GM20431 (cell line): ENCODE results near the gene SCAF1.
"Not testable (repeated sequence)": the region's sequence is repeated elsewhere in the genome, so short reads cannot be mapped to it uniquely, and the experiment has no call there.

Experiments
- in situ Hi-C: fragments of 300-500 bp; cut with MseI, MboI; formaldehyde crosslinking; loops from one replicate; pipeline ENCODE4 v1.15.0; 2020; ENCODE audit warnings: low sequenced_read_pairs; ENCODE audit not compliant: unreplicated experiment

SCAF1 gene

GRCh38 chr19:49615861-49616260, 26.1 kb upstream of the SCAF1 start:
- in situ Hi-C loops: no loop called here

DNA sequence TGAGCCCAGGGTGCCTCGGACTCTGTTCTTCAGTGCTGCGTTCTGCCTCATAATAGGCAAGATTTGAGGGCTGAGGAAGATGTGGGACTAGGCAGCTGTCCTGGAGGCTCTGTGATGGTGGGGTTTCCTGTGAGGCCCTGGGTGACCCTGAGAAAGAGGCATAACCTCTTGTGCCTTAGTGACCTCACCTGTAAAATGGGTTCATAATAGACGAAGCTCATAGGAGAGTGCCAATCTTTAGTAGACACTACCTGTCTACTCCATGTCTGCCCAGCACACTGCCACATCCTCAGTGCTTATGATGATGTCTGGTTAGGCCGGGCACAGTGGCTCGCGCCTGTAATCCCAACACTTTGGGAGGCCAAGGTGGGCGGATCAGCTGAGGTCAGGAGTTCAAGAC, 25.5 kb upstream of the SCAF1 start:
- in situ Hi-C loops: no loop called here

- in situ Hi-C loops: no loop called here
These were observed 25.1 kb upstream of the SCAF1 start for GRCh38 chr19:49616945-49617344.

DNA sequence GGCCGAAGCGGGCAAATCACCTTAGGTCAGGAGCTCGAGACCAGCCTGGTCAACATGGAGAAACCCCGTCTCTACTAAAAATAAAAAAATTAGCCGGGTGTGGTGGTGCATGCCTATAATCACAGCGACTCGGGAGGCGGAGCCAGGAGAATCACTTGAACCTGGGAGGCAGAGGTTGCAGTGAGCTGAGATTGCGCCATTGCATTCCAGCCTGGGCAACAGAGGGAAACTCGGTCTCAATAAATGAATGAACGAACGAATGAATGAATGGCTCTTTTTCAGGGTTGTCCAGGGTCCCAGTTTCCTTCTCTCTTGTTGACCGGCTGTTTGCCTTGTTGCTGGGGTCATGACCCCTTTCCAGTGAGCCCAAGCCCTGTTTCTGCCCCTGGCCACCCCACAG, 24.1 kb upstream of the SCAF1 start:
- in situ Hi-C loops: not testable (repeated sequence)

DNA sequence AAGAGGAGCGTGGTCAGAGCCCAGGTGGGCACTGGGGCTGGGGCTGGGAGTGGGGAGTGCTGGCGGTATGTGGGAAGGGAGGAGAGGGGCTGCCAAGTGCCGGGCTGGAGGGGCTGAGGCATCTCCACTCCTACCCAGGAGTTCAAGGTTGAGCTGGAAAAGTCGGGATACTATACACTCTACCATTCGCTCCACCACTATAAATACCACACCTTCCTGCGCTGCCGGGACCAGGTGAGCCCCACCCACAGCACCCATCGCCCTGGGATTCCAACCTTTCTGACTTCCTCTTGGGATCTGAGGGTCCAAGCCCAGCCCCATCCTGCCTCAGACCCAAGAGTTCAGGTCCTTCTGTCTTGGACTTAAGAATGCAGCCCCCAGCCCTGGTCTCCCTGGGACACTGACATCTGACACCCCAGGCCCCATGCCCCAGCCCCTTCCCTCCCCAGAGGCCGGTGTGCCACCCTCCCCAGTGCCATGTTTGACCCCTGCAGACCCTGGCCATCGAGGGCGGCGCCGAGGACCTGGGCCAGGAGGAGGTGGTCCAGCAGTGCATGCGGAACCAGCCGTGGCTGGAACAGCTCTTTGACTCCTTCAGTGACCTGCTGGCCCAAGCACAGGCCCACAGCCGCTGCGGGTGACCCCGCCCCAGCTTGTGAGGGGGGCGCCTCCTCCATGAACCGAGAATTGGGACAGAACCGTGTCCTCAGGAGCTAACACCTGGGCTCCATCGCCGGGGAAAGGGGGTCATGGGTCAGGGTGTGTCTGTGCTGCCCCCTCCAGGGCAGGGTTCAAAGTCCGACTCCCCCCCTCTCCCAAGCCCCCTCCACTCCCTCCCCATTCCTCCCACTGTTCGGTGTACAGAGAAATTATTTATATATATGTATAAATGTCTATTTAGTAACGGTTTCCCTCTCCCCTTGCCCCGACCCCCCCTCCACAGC, 16.8 kb upstream of the SCAF1 start:
- in situ Hi-C loops: no loop called here

DNA sequence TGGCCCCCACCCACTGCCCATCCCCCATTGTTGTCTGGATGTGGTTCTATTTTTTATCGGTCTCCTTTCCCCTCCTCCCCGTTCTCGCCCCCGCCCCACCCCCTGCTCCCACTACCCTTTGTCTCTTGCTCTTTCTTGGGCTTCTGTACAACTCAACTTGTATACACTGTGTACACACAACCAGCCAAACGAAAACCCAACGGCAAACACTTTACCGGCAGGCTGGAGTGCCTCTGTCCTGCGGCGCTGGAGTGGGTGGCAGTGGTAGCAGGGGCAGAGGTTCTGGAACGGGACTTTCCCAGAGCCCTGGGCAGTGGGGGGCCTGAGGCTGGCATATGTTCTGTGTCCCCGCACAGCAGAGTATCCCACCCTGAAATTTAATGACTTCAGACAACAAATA, 15.8 kb upstream of the SCAF1 start:
- in situ Hi-C loops: no loop called here

DNA sequence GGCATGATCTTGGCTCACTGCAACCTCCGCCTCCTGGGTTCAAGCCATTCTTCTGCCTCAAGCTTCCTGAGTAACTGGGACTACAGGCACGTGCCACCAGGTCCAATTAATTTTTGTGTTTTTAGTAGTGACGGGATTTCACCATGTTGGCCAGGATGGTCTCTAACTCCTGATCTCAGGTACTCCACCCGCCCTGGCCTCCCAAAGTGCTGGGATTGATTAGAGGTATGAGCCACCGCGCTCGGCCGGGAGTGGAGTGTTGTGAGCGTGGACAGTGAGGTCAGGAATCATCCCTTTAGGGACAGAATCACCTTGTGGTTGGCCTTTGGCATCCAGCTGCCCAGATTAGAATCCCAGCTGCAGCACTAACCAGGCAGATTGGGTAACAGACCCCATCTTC, 12.3 kb upstream of the SCAF1 start:
- in situ Hi-C loops: no loop called here

- in situ Hi-C loops: no loop called here
These were observed 10.9 kb upstream of the SCAF1 start for GRCh38 chr19:49631014-49631588.

GRCh38 chr19:49631610-49632192, 10.3 kb upstream of the SCAF1 start:
- in situ Hi-C loops: no loop called here

DNA sequence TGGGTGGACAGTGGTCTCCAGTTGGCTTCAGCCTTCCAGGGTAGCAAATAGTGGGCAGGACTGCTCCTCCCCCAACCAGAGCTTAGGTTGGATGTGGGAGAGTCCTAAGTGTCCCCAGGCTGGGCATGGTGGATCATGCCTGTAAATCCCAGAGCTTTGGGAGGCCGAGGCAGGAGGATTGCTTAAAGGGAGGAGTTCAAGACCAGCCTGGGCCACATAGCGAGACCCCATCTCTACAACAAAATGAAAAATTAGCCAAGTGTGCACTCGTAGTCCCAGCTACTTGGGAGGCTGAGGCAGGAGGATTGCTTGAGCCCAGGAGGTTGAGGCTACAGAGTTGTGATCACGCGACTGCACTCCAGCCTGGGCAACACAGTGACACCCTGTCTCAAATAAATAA, 9.4 kb upstream of the SCAF1 start:
- in situ Hi-C loops: no loop called here

- in situ Hi-C loops: not testable (repeated sequence)
These were observed 8.7 kb upstream of the SCAF1 start for GRCh38 chr19:49633273-49633672.

- in situ Hi-C loops: no loop called here
These were observed 6.3 kb upstream of the SCAF1 start for GRCh38 chr19:49635530-49636232.

DNA sequence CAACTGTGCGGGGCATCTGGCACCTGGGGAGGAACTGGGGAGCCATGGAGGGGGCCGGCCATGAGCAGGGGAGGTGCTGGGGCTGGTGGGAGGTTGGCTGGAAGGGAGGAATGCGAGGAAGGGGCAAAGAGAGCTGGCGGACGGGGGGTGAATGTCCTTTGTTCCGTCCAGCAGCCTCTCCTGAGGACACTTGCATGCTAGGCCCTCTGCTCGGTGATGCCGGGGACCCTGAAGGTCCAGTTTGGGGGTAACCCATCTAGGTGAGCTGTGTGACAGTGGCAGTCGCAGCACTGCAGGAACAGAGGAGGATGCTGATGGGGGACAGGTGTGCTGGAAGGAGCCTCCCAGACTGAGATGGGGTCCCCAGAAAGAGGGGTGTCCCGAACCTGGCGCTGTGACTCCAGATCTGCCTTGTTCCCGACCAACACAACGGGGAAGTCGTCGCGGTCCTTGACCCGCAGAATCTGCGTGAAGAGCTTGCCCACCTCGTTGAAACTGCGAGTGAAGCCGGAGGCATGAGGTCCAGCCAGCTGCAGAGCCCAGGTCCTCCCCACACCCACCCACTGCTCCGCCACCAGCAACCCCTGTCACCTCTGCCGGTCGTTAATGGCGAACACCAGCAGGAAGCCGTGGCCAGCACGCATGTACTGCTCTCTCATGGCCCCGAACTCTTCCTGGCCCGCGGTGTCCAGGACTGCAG, 5.6 kb upstream of the SCAF1 start:
- in situ Hi-C loops: no loop called here

DNA sequence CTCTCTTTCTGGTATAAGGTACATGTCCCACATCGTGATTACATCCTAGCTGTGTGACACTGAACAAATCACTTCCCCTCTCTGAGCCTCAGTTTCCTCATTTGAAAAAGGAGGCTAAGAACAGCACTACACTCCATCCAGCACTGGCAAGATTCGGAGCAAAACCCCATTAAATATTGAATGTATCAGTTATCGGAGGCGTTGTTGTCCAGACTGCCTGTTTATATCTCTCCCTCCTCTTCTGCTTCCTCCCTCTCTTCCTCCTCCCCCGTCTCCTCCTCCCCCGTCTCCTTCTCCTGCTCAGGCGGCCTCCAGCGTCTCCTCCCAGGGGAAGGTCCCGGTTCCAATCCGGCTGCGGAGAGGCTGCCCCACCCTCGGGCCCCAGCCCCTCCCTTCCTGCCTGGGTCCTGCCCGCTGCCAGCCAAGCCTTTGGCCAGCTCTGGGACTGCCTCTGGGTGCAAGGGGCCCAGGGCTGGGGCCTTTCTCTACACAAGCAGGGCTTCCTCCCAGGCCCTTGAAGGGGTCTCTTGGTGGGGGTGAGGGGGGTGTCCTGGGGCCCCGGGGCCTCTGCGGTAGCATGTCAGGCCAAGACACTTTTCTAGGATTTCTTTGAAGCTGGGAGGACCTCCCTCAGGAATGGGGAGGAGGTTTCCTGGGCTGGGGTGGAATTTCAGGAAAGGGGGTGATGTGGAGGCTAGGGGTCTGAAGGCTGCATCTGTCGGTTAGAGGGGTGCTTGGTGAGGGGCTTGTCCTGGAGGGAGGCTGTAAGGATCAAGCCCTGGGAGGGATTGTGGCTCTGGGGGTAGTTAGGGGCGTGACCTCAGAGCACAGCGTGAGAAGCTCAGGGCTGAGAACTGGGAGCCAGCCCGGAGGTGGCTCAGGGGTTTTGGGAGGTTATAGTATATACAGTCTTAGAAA, 3.9 kb upstream of the SCAF1 start:
- in situ Hi-C loops: no loop called here

- in situ Hi-C loops: no loop called here
These were observed 2.5 kb upstream of the SCAF1 start for GRCh38 chr19:49639401-49640112.

DNA sequence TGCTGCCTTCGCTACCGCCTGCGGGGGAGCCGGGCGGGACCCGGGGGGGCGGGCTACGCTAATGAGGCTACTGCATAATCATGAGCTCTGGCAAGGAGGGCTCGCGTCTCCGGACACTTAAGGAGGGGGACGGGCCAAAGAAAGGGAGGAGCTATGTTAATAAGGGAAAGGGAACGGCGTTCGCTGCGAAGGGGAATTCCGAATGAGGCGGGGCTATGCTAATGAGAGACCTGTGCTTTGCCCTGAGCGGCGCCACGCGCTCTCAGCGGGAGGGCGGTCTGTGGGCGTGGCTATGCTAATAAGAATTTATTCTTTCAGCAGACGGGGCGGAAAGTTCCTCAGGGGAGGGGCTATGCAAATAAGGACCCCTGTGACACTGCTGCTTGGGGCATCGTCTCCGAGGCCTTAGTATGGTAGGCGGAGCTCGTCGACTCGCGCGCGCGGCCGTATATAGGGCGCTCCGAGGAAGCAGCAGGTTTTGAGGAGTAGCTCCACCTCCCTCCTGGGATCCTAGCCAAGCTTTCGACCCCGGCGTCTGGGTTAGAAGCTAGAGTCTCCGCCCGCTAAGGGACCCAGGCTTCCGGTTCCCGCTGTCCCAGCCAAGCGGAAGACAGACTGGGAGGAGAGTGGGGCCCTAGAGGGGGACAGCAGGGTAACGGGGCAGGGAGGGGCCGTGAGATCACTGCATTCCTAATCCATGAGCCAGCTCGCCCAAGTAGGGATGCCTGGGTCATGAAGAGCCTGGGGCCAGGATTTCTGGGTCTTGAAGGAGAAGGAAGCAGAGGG, 1.7 kb upstream of the SCAF1 start, which contains the start of gene RRAS:
Gene RRAS (minus strand): TSS at position 31 of the 786 bp plus-strand sequence. CDS start 45 bp downstream, outside the sequence.
- in situ Hi-C loops: no loop called here

DNA sequence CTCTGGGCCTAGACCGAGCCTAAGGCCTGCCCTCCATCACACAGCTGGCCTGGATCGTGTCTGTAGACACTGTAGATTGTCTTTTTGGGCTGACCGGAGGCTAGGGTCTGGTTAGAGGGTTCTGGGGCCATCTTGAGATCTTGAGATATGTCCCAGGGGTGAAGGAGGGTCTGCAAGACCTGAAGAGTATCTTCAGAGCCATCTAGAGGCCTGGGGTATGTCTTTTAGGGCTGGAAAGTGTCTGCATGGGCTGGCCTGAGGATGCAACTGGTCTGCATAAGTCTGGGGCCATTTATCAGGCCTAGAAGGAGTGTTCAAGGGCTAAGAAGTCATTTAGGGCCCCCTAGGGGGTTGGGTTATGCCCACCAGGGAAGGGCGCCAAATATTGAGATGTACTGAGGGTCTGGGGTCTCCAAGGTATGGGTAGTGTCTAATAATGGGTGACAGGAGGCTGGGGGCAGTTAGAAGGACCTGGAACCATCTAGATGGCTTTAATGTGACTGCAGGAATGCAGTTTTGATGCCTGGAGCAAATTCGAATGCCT, 555 bp downstream of the SCAF1 start:
- in situ Hi-C loops: no loop called here
